Non-pigmented ciliary epithelial cell (primary cell): ENCODE results near the gene MAP4K5.

ENCODE experiments used
- DNase-seq: peaks from one replicate; pipeline ENCODE4 v3.0.0-alpha.2; 2010; ENCODE audit warnings: low read depth

The MAP4K5 gene

DNA sequence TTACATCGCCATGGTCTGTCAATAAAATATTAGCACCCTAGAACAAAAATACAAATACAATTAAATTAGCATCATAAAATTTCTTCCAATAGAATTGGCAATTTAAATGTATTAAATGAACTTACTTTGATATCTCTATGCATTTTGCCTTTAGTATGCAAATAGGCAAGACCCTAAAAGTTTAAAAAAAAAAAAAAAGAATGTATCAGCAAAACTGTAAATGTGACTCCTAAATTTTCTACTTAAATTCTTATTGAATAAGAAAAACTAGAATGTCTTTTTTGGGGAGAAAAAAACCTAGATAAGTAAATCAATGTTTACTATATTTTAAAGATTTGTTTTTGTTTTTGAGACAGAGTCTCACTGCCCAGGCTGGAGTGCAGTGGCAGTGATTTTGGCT lies 56.2 kb downstream of the MAP4K5 start:
- DNase-seq: no peak

DNA sequence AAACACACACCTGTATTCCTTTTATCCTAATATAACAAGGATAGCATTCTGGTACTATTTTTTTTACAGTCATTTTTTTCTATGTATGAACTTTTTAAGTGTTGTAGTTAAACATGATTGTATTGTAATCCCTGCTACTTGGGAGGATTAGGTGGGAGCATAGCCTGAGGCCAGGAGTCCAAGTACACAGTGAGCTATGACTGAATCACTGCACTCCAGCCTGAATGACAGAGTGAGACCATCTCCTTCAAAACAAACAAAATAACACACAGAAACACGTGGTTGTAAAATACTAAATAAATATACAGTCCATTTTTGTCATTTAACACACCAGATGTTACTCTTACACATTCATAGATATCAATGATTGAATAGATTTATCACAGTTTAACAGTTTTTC lies 56.9 kb downstream of the MAP4K5 start:
- DNase-seq: no peak

DNA sequence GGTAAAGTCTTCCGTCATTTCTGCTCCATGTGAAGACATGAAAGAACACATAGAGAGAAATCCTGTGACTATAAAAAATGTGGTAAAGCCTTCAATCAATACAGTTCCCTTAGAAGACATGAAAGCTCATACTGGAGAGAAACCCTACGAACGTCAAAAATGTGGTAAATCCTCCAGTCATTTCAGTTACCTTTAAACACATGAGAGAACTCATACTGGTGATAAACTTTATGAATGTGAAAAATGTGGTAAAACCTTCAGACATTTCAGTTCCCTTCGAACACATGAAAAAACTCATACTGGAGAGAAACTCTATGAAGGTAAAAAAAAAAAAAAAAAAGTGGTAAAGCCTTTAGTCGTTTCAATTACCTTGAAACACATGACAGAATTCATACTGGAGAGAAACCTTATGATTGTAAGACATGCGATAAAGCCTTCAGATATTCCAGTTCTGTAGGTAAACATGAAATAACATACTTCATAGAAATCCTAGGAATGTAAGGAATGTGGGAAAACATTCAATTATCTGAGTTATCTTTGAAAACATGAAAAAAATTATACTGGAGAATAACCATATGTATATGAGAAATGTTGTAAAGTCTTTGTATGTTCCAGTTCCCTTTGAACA lies 60.4 kb downstream of the MAP4K5 start:
- DNase-seq: no peak

DNA sequence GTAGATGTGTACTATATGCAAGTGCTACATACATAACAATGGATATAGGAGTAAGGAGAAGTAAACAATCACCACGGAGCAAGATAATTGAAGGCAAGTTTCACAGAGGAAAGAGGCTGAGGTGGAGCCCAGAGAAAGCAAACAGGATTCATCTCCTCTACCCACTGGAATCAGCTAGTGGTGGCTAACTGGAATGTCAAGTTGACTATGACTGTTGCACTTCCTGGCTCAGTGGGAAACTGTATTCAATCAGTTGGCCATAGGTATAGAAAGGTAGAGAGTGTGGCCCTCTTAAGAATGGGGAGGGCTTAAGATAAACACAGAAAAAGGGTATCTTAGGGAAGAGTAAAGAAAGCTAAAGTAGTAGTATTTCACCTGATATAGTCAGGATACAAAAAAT lies 62.4 kb downstream of the MAP4K5 start:
- no peak for DNase-seq

DNA sequence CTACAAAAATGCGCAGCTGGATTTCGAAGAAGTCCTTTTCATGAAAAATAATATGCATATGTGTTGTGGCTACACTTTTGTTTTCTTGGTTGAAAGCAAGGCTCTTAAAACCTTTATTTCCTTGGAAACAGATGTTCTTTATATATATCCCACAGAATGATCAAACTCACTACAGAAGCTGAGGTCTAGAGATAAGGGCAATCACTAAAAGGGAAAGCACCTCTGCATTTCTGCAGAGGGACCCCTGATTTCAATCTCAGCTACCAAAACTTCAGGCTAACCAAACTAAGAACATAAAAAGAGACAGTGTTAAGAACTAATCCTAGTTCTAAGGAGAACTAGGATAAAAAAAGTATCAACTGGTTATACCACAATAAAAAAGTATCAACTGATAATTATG lies 70.3 kb downstream of the MAP4K5 start:
- no peak for DNase-seq

DNA sequence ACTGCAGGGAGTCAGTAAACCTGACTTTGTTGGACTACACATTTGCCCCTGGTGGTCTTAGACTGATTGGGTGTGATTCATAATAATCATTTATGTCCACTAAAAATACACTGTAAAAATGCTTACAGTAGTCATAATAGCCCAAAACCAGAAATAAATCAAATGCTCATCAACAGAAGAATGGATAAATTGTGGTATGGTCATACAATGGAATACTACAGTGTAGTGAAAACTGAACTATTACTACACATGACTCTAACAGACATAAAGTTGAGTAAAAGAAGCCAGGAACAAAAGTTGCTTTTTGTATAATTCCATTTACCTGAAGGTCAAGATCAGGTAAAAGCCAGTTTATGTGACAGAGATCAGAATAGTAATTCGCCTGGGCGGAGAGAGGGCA lies 78.5 kb downstream of the MAP4K5 start:
- DNase-seq: no peak

DNA sequence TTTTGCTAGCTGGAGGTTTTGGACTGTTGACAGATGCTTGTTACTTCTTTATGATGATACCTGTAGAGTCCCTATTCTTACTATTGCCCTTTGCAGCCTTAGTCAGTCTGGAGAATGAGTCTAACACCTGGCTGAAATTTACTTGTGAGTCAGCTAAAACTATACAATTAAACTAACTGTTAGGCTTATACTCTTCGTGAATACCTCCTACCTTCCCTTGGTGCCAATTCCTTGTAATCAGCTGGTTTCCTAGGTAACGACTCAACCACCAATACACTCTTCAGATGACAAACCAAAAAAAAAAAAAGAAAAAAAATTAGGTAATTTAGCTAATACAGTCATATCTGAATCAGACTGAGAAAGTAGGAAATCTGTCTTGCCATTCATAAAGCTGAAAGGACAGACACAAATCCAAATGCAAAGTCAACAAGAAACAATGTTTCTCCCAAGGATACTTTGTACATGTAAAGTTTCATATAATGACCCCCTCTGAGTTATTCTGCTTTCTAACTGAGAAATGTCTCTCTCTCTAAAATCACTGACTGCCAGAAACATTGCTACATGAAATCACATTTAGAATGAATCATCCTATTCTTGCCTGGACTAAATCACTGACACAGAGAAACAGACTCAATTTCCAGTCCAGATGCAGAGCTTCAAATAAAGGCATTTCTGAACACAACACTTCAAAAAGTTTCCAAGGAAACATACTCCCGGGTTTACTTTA lies 79.2 kb downstream of the MAP4K5 start:
- peak; percentile 38 for DNase-seq

DNA sequence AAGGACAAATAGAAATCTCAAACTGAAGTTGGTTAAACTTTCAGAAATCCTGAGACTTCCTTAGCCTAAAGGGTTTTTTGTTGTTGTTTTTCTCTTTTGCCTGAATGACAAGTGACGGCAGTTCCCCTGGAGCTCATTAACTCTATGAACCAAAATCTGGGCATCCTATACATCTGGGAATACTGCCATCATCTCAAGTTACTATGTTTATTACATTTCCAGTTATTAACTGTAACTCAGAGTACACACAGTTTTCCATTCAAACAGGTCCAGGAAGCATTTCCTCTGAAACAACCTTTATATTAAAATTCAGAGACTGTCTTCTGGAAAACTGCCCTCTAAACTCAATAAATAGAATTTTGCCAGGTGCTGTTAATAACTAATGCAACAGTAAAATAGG lies 80.1 kb downstream of the MAP4K5 start:
- no peak for DNase-seq

DNA sequence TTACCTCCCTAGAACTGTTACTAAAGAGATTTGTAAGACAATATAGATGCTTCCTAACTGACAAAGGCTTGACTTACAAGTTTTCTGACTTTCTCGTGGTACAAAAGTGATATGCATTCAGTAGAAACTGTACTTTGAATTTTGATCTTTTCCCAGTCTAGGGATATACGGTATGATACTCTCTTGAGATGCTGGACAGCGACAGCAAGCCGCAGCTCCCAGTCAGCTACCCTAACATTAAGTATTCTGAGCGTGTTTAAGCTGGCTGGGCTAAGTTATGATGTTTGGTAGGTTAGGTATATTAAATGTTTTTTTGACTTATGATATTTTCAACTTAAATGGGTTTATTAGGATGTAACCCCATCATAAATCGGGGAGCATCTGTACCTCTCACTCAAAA lies 80.5 kb downstream of the MAP4K5 start:
- DNase-seq: no peak

DNA sequence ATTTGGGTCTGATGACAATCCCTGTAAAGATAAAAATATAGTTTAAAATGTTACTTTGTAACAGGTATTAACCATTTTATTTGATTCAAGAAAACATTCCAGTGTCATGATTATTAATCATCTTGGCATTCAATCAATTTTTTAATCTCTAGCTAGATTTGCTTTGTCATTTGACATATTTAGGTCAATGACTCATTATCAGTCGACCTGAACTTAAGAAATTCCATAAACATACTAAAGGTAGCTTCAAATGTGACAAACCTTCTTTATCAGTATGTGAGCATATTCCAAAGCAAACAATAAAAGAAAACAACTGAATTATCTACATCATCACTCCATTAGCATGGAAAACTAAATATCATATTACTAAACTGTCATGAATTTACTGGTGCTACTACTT lies 84.9 kb downstream of the MAP4K5 start:
- peak; percentile 20 for DNase-seq

DNA sequence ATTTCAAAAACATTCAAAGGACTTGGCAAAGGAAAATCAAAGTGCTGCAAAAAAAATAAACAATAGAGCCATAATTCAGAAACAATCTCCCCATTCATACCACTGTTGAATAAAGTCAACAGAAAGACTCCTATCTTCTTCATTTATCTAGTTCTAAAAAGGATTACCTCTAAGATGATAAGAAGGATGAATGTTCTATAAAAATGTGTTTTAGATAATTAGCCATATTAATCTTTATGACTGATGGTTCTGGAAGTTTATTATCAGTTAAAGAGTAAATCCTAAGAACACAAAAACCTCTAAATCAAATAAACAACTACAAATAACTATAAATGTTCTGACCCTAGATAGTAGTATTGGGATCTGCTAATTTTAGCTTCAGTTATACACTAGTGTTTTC lies 97.8 kb downstream of the MAP4K5 start:
- DNase-seq: no peak

DNA sequence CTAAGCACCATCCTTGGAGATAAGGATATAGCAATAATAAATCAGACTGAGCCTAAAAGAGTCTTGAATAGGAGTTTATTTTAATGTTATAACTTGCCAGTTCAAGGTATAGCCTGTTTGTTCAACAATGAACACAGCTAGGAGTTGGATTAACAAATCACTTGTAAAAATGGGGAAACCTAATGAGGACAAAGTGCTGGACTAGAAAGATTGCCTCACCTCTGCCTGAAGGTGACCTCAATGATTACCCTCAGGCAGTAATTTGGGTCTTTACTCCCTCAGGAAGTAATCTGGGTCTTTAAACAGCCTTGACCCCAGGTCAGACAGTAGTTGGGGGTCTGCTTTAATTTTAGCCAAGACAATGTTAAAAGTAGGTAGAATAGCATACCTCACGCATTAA lies 100.2 kb downstream of the MAP4K5 start:
- no peak for DNase-seq

DNA sequence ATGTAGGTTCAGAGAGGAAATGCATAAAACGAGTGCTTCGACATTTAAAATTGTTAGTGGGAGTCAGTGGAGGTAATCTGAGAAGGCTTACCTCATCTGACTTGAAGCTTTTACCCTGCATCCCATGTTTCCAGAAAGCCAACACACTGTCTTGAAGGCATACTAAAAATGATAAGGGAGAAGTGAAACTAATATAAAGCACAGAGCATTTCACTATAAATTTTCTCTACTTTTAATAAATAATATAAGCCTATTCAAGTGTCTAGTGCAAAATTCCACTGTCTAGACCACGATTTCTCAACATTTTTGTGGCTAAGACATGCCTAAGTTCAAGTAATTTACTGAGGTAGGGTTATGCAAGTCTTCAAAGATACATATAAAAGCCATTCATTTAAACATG lies 106.6 kb downstream of the MAP4K5 start:
- peak; percentile 46 for DNase-seq

DNA sequence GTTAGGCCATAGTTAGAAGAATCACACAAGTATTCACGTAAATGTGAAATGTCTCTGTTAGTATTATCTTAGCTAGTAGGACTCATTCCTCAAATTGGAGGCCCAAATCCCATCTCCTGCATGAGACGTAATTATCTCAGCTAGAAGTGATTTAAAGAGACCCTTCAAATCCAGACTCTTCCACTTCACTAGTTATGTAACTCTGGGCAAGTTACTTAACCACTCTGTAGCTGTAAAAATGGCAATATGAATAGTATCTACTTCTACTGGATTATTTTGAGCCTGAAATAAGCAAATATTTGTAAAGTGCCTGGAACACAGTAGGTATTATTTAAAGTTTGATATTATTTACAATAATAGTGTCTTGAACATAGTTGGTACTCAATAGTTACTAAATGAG lies 107.3 kb downstream of the MAP4K5 start:
- no peak for DNase-seq

DNA sequence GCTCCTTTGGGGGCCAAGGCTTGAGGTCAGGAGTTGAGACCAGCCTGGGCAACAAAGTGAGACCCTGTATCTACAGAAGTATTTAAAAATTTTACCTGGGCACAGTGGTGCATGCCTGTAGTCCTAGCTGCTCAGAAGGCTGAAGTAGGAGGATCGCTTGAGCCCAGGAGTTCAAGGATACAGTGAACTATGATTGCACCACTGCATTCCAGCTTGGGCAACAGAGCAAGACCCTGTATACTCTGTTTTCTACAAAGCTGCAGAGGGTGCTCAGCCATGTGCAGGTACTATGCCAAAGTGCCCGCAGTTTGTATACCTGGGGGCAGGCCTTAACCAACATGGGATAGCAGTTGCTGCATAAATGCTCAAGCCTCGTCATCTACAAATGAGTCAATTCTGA lies 108.8 kb downstream of the MAP4K5 start:
- DNase-seq: no peak

DNA sequence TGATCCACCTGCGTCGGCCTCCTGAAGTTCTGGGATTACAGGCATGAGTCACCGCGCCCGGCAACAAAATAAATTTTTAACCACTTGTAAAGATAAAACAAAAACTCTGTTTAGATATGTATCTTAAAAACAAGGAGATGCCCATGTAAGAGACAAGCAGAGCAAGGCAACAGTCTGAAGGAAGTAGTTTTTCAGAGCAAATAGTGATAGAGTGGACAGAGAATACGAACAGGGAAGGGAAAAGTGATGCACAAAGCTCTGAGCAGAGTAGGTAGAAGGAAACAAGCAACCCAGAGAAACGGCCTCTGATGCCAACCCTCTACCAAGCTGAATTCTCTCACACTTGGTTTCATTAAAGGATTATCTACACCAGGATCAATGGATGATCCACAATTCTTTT lies 110.9 kb downstream of the MAP4K5 start:
- DNase-seq: no peak

DNA sequence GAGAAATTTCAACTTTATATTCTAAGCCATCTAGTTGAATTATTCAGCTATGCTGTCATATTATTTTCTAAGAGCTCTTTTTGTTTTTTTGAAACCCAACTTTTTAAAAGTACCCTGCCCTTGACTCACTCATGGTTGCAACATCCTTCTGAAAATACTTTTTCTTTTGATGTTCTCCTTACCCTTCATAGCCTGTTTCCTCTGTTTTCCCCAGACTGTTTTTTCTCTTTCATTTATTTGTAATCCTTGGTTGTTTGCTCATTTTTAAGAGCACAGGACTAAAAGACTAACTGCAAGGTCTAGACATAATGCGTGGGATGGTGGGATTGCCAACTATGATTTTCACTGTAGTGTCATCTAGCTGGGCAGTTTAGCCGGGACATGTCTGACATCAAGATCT lies 114.5 kb downstream of the MAP4K5 start:
- DNase-seq: no peak

DNA sequence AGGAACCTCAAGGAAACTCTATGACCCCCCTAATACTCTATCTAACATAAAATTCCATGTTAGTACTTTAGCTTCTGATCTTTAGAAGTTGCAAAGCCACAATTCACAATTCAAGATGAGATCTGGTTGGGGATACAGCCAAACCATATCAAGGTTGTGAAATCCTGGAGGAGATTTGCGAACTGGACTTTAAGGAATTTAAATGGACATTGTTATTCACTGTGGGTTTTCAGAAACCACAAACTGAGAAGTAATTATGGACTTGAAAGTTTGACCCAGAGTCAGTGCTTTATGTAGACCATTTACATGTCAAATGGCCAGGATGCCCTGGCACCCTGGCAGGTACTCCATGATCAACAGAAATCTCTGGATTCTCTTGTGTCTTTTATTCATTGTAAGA lies 121.4 kb downstream of the MAP4K5 start:
- DNase-seq: peak; percentile 61

DNA sequence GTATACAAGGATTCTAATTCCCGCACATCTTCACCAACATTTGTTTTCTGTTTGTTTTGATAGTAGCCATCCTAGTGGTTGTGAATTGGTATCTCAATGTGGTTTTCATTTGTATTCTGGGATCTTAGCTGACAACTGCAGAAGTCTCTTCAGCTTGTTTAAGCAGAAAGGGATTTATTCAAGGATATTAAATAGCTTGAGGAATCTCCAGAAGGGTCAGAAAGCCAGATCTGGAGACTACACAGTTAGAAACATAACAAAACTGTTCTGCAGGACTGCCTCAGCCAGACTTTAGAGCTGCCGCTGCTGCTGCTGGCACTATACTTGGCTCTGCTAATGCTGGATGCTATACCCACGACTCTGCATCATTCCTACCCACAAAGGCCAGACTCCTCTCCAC lies 122.3 kb downstream of the MAP4K5 start:
- no peak for DNase-seq

DNA sequence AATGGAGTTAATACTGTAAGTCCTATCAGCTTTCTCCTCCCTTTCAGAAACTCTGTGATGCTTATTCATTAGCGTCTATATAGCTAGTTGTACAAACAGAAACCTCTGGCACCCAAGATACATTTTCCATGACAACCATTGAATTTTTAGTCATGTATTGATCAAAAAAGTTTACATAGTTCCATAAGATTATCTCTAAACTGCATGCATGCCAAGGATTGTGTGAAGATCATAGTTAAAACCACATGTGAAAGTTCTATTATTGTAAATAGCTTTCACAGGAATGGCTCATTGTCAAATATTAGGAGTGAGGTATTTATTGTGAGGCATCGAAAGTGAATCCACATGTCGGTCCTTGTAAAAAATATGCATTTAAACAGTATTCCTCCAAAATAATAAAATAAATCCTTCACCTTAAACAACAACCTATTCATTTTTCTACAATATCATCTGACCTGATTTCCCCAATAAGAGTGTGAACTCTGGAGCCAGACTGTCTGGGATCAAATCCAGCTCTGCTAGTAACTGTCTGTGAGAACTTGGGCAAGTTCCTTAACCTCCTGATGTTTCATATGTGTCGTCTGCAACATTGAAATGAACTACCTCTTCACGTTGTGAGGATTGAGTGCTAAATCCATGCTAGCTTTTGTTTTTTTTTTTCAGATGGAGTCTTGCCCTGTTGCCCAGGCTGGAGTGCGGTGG lies 125.1 kb downstream of the MAP4K5 start:
- DNase-seq: no peak

DNA sequence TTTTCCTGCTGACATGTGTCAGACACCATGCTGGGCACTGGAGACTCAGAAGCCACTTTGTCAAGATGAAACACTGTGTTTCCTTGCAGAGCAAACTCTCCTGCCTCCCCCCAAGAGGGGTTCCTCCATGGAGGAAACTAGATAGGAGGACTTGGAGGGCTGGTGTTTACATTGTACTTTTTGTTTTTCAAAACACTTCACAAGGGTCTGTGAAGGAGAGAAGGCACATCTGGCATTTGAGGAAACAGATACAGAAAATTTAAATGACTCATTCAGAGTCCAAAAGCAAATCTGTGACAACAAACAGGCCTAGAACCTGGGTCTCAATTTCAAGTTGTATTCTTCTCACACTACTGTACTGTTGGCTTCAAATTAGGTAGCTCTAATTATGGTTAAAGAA lies 128.9 kb downstream of the MAP4K5 start:
- no peak for DNase-seq

DNA sequence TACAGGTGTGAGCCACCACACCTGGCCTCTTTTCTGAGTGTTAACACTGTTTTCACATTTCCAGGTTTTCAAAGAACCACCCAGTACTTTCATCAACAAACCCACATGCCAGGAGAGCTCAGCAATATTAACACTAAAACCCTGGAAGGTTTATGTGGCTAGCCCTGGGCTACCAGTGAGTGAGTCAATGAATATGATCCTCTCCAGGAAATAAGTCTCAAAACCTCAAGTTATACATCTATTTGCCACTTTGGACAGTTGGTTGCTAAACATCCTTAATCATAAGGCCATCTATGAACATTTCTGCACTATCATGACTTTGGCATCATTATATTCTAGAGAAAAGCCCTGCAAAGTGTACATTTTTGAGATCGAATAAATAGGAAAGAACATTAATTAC lies 129.4 kb downstream of the MAP4K5 start:
- no peak for DNase-seq

DNA sequence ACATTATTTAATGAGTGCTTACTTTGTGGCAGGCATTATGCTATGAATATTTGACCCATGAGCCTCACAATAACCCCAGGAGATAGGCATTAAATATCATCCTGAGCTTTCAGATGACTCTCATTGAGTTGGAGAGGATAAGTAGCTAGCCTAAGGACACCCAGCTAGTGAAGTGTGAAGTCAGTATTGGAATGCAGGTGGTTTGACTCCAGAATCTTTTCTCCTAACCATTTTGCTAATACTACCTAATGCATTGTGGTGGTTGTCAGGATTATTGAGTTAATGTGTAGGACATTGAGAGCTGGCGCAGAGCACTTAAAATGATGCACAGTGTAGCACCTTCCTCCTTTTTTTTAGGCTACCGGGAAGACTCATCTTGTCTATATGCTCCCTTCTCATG lies 131.9 kb downstream of the MAP4K5 start:
- DNase-seq: no peak
